Nucleus accumbens (tissue), 56 donors: ENCODE results near the gene AVPR2.
A peak's percentile ranks its signal among the peaks of the same experiment; 100 is the strongest.

Source experiments
- DNase-seq, 56 donors: peaks; one replicate each; lab custom pipeline; 2025; lab: John Stamatoyannopoulos, UW

Gene AVPR2

DNA sequence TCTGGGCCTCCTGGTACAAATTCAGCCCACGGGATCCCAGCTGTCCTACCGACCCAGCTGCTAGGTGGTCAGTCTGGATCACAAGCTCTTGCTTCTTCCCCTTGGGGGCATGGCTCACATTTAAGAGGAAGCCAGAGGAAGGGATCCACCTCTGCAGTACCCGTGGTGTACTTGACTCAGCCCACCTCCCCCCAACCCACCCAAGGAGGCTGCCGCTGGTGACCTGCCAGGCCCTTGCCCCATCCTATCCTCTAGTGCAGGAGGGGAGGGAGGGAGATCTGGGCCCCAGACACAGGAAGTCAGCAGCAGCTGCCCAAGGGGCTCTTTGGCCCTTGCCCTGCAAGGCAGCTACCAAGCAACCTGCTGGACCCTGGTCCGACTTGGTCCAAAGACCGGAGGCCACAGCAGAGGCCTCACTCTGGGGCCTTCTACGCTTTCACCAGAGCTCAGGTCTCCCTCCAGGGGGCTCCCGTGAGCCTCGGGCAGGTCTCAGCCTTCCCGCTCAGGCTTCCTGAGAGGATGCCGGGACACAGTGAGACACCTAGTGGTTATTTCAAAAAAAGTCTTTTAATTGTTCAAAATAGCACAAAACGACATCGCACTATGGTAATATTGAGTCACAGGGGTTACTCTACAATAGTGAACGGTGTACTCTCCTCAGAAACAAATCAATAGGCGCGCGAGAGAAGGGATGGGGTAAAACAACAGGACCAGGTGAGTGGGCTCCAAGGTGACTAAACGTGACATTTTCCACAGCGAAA lies 42.7 kb downstream of the AVPR2 start:
- peak in 39 of 56 donors; percentile 3 to 75 (median 29) for DNase-seq

DNA sequence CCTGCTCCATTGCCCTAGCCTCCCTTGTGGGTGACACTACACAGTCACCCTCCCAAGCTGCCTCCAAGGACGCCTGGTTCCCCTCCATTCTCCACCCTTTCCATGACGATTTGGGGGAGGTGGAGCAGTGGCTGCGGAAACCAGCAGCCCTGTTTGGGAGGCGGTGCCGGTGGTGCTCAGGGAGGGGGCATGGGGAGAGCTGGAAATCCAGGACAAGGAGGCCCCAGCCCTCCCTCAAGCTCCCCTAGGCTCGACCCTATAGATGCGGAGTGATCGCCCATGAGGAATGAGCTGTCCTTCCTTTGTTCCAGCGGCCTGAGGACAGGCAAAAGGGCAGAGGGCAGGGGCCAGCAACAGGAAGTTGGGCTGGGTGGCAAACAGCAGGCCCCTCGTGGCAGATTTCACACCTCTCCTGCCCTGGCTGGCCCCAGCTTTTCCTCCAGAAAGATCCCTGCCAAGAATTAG lies 43.6 kb downstream of the AVPR2 start:
- no peak for DNase-seq

DNA sequence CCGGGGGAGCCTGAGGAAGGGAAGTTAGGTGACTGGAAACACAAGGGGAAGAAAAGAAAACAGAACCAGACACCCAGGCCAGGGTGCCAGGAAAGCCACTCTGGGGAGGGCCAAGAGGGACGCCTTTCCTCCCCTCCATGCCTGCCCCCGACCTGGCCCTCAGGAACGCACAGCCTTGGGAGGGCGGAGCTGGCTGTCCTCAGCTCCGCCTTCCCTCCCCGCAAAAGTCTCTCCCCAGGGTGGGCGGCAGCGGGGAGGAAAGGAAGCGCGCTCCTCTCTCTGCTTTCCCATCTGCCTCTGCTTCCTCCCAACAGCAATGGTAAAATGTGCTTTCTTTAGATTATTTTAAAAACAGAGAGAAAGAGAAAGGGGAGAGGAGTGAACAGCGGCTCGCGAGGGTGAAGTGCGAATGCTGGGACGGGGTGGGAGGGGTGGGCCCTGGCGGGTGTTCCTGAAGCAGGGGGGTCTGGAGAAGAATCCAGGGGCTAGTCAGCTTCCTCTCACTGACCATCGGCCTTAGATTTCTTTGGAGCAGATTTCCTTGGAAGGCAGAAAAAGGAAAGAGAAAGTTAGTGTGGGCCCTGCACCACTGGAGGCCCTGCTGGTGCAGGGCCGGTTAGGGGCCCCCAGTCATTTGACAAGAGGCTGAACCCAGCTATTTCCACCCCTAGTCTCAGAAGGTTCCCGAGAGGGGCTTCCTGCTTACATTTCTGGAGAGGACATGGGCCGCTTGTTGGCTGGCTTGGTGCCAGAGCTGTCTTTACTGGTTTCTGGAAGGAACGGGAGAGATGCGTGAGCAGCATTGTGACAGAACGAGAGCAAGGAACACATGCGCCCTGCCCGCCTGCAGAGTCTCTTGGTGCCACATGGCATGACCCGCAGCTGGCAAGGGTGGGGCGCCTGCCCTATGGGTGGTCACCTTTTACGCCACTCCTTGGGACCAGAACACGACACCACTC lies 44.7 kb downstream of the AVPR2 start:
- peak in 10 of 56 donors; percentile 2 to 51 (median 19) for DNase-seq

DNA sequence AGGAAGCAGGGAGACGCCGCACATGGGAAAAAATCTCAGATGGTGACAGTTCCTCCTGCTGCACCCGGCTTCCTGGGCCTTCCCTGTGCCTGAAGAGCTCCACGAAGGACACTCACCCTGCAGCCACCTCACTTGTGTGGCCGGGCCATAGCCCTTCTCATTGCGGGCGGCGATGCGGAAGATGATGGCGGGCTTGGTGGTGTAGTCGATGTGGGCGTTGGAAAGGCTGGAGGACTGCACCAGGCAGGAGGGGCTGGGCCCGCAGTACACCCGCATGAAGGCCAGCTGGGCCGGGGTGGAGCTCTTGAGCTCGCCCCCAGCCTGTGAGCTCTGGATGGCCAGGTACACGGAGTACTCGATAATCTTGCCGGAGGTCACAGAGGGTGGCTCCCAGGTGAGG lies 45.7 kb downstream of the AVPR2 start:
- no peak for DNase-seq

DNA sequence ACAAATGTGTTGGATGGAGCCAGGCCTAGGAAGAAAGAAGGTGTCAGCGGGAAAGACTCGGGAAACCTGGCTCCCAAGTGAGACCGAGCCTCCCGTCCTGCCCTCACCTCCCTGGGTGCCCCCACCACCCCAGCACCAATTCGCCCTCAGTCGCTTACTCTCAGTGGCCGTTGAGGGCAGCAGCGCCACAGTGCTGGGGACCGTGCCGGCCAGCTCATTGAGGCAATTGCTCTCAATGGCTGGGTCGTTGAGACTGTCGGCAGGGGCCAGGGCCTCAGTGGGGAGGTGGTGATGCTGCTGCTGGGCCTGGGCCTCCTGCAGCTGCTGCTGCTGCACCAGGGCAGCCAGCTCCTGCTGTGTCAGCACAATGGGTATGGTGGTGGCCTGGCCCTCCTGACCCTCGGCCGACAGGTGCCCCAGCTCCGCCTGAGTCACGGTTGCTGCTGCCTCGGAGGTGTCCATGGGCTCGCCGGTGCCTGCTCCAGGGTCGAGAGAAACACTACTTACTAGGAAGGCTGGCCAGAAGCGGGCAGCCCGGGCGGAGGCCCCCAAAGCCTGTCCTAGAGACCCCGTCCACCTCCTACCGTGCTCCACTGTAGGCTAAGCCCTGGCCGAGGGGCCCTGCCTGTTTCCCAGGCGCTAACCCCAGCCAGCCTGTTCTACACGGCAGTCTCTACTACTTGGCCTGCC lies 47.4 kb downstream of the AVPR2 start:
- no peak for DNase-seq

DNA sequence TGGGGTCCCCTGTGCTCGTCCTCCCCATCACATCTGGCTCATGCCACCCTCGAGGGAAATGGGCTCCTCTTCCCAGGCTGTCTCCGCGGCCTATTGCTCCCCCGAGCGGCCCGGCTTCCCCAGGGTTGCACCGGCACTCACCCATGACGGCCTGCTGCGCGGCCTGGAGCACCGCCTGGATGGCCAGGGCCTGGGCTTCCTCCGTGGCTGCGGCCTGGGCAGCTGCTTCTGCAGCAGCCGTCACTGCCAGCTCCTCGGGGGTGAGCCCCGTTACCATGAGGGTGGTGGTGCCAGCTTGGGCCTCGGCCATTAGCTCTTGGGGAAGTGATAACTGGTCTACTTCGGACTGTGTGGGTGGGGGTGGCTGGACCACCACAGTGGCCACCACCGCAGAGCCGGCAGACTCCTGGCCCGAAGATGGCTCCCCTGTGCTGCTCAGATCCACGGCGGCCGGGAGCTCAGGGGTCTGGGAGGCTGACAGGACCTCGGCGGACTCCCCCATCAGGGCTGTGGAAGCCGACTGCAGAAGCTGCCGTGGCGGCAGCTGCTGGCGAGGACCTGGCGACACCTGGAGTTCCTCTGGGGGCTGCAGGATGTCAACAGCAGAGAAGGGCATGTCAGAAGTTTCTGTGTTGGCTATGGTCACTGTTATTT lies 48.0 kb downstream of the AVPR2 start:
- DNase-seq: no peak

DNA sequence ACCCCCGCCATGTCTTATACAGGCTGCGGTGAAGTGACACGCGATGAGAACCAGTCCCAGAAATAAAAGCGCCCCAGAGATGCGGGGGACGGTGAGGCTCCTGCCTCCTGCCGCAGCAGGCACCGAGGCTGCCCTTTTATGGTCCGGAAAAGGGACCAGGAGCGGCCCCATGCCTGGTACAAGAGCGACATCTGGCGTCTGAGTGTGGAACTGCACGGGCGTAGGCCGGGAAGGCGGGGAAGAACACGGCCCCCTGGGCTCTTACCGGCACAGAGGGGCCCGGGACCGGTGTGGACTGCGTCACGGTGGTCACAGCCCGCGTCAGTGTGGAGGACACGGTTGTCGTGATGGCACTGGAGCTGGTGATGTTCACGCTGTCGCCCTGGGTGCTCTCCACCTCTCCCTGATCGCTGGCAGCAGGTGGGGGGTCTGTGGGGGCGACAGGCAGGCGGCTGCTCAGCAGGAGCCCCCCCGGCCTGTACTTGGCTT lies 48.9 kb downstream of the AVPR2 start:
- DNase-seq: peak in 46 of 56 donors; percentile 3 to 79 (median 42)

DNA sequence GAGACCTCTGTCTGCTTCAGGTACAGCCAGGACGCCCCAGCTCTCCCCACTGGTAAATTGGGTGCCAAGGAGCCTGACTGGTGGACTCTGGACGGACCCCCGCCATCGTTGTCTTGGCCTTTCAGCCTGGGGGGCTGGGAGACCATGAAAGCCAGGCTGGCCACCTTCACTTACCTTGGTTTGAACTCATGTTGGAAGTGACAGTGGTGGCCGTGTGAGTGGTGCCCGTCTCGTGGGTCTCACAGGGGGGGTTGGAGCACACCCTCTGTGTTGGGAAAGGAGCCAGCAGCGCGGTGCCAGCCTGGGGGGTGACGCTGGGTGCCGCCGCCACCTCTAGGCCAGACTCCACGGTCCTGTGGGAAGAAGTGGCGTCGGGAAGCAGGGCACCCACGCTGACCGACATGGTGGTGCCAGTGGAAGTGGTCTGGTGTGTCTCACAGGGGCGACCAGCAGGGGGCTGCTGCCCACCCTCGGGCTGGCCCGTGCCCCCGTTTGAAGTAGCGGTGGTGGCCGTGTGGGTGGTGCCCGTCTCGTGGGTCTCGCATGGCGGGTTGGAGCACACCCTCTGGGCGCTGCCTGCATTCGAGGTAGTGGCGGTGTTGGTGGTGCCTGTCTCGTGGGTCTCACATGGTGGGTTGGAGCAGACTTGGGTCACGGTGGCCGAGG lies 49.6 kb downstream of the AVPR2 start:
- DNase-seq: no peak

DNA sequence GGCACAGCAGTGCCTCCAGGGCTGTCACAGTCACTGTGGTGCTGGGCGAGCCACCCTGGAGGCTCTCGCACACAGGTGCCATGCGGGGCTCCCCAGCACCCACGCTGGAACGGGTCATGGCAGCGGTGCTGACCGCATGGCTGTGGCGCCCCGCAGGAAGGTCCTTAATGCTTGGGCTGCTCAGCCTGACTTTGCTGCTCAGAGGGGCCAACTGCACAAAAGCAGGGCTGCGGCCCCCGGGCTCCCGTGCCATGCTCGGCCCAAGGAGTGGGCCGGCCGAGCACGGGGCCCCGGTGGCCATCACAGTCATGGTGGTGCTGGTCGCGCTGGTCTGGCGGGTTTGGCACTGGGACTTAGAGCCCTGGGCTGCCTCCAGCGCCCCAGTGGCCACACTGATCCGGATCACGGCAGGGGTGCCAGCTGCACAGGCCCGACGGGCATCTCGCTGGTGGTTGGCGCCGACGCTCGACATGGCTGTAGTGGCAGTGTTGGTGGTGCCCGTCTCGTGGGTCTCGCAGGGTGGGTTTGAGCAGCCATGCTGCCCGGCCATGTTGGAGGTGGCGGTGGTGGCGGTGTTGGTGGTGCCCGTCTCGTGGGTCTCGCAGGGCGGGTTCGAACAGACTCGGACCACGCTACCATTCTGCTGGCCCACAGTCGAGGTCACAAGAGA lies 50.2 kb downstream of the AVPR2 start:
- DNase-seq: no peak

DNA sequence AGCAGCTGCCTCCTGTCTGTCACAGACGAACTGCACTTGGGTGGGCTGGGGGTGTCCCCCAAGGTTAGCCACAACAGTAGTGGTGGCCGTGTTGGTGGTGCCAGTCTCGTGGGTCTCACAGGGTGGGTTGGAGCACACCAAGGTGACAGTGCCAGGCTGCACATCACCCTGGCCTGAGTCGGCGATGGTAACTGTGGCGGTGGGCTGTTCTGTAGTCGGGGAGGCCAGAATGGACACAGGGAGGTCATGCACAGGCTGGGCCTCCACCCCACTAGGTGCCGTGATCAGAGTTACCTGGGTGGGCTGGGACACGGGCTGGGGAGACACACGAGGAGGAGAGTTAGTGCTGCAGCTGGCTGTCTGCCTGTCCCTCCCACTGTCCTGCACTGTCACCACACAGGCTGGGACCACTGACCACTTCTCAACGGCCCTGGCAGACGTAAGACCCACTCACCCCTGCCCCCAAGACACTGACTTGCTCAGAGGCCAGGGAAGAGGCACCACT lies 50.8 kb downstream of the AVPR2 start:
- no peak for DNase-seq

DNA sequence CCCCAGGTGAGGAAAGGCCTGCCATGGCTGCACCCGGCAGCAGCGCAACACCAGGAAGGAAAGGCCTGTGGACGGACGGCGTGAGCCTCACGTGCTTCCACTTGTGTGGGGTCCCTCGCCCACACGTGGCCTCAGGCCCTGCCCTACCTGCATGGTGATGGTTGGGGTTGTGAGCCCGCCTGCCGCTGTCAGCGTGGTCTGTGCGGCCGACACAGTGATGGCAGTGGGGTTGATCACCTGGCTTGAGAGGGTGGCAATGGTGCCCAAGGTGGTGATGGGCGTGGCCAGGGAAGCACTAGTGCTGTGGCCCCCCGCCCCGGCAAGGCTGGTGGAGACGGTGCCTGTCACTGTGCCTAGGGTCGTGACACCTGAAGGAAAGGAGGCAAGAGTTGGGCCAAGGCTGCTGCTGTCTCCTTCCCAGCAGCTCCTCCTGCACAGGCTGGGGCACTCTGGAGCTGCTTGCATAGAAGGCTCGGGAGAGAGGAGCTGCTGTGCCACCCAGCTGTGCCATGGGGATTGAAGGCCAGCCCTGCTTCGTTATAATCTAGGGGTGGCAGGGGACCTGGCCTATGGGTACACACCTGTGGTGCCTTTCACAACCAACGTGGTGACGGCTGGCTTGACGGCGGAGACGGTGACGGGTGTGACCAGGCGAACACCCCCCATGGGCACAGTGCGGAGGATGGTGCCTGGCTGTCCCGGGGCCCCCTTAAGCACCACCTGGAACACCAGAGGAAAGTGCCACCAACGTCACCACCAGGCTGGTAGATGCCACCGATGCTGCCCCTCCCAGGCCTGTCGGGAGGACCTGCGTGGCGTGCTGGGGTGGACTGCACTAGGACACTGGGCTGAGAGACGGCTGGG lies 51.8 kb downstream of the AVPR2 start:
- DNase-seq: no peak
